GM19099 (cell line): ENCODE data around the gene SYTL2.

Experiments used
- POLR2A ChIP-seq: IDR thresholded peaks from 3 replicates; pipeline ENCODE4 v1.6.1; 2011; ENCODE audit warnings: low read depth; ENCODE audit not compliant: insufficient read length; ENCODE audit errors: extremely low read depth

SYTL2 gene

GRCh38 chr11:85803920-85804319 lies 7.0 kb downstream of the SYTL2 start:
- TF ChIP-seq POLR2A = no peak

GRCh38 chr11:85803303-85803702 lies 7.6 kb downstream of the SYTL2 start:
- no peak for TF ChIP-seq POLR2A

DNA sequence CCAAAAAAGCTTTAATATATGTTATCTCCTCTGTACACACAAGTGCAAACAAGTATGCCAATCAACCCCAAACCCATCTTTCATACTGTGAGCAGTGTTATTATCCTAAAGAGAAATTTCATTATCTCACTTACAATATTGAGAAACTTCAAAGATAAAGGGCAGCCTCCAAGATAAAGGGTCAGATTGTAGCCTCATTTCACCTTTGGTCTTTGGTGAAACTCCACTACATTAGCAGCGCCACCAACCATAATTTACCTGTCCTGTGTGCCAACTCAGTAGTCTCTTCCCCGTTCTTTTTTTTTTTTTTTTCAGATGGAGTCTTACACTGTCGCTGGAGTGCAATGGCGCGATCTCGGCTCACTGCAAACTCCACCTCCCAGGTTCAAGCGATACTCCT lies 9.4 kb downstream of the SYTL2 start:
- no peak for TF ChIP-seq POLR2A

DNA sequence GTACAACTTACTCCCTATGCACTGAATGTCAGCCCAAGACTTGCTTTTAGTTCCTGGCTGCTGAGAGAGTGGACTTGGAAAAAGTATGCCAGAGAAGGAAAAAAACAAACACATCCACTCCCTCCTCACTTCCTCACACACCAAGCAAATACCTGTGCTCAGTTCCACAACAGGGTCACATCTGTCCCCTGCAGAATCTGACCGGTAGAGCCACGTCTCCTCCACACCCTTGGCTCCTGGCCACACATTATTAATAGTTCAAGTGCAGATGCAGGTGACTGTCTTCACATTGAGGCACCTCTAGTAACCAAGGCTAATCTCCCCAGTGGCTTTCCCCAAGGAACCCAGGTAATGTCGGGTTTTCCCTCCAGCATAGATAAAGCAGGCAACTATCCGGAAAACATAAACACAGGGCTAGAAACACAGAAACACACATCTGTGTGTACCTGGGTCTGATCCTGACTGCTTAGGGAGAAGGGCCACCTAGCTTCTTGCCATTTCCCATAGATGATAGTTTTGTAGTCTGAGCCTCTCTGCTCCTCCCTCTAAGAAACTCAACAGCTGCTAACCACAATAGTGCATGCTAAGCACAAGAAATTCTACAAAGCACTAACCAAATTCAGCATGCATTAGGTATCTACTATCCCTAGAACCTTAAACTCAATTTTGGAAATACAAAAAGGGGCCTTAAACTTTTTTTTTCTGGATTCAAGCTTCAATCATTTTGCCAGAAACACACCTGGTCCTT lies 10.2 kb downstream of the SYTL2 start:
- TF ChIP-seq POLR2A = no peak

- no peak for TF ChIP-seq POLR2A
Observed at GRCh38 chr11:85799142-85799541, 11.8 kb downstream of the SYTL2 start.

GRCh38 chr11:85798361-85798760 lies 12.6 kb downstream of the SYTL2 start:
- no peak for TF ChIP-seq POLR2A

DNA sequence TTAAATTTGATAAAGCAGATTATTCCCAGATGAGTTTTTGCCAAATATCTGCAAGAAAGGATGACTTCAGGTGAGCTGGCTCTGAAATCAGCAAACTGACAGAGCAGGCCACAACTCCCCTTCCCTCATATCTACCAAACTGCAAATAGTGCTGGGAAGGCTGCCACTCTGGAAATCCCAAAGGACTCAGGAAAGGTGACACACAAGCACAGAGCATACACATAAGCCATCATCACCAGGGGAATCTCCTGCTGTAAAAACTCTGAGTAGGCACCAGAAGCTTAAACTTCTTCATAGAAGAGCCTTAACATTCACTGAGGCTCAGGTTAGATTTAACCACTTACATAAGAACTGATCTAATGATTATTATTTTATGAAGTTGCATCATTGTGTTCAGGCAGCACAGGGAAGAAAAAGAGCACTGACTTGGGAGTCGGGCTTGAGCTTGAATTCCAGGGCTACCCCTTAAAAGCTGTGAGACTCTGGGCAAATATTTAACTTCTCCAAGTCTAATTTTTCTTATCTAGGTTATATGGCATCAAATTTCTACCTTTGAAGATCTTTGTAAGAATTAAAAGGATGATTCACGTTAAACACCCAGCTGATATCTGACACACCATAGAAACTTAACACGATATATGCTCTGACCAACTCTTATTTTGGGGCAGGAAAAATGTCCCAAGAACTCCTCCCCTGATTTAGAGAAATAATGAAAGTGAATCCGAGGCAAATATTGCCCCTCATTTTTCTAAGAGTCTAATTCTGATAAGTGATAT lies 15.0 kb downstream of the SYTL2 start:
- no peak for TF ChIP-seq POLR2A

GRCh38 chr11:85791409-85791990 lies 19.4 kb downstream of the SYTL2 start:
- no peak for TF ChIP-seq POLR2A

DNA sequence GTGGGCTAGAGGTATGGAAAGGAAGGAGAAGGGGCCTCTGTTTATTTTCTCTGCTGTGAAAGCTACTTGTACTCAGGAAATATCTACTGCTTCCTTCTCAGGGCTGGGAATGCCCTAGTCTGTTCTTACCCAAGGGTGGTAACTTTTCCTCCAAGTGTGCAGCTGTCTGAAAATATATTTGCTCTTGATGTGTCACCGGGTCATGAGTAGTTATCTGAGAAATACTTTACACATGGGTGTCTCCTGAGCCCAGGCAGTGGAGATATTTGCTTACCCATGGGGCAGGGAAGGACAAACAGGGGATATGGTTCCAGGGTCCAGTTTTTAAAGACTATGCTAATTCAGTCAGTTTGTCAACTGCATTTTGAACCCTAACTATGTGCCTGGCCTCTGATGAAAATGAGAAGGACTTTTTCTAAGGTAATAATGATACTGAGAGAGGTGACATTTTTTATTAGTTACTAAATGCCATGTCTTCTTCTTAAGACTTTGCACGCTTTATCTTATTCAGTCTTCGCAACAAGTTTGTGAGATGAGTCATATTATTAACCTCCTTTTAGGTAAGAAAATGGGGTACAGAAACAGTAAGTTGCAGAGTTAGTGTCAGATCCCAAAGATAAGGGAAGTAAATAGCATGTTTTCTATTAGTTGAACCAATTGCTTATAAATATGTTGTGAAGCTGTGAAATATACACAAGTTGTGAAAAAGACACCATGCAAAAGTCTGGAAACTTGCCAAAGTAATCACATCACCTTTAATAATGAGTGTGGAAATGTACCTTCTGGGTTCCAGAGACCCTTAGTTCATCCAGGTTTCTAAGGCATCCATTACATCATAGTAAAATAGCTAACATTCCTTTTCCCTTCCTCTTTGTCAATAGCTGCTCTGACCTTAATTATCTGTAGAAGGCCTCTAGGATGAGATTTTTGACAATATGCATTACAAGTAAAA lies 22.9 kb downstream of the SYTL2 start:
- no peak for TF ChIP-seq POLR2A

DNA sequence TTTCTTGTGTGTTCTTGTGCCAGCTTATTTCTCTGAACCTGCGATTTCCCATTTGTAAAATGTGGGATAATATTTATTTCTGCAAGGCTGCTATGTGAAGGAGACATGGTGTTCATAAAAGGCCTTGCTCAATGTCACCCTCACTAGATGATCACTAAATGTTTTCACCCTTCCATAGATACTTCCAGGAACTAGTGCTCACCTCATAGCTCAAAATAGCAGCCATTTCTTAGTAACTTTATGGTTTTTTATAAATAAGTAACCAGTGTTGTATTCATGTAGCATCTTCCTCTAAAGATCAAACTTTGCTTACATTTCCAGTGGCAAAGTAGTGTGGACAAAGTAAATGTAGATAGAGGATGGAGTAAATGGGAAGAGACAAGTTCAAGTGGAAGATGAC lies 23.8 kb downstream of the SYTL2 start:
- TF ChIP-seq POLR2A = no peak

DNA sequence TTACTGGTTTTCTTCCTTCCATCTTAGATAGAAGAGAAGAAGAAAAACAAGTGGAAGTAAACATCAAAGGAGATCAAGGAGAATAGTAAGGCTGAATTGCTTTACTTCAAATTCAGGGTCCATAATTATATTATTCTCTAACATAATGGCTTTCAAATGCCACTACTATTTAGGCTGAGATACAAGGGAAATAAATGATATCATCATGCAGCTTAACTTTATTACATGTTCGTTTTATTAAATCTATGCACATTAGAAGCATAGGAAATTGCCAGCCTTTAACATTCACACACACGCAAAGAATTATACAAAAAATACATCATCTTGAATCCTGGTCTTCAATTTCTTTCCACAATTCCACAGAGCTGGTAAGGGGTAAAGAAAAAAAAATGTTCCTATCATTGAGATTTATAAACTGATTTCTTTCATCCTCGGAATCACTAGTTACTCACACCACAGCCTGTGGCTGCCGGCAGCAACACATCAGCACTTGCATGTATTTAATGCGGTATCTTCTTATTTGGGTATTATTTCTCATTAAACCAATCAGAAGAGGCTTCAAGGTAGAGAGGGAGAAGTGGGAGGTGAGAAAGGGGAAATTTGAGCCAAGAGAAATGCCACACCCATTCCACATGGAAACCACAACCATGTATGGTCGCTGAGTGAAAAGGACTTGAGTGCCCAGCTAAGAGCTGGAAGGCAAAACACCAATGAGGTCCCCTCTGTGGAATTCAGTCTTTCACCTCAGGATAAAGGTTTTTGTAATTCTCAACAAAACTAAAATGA lies 26.3 kb downstream of the SYTL2 start:
- no peak for TF ChIP-seq POLR2A

GRCh38 chr11:85783758-85784157 lies 27.2 kb downstream of the SYTL2 start:
- no peak for TF ChIP-seq POLR2A

GRCh38 chr11:85779956-85780640 lies 30.8 kb downstream of the SYTL2 start:
- no peak for TF ChIP-seq POLR2A
